ENCODE data around the gene DHX38. TPM values are rescaled to one million over a fixed set of nuclear protein-coding genes. Genes with fewer than 3 reads are reported as not detected.

The DHX38 gene
- total and polyA plus RNA-seq, 2 of the 13 experiments (the other 11 are each of a cell fraction or from before 2014, with no cell fraction given) = 54.4 to 85.9 TPM

- TF ChIP-seq POLR2AphosphoS2 (IDR thresholded peaks at IDR 0.05; ENCODE audit: low read depth, low read length) (no peak), POLR2A (IDR thresholded peaks at IDR 0.05; ENCODE audit: insufficient read depth in 1 of 2, low read depth in 2 of 2, low read length in 2 of 2) (peak; percentile 53 to 72; a peak in 2 of 4 replicates), CREM (IDR thresholded peaks at IDR 0.05) (peak; percentile 60; the same call in 1 of the 2 replicates), CREM (CRISPR knock-in tag; IDR thresholded peaks at IDR 0.05) (no peak), HCFC1 (IDR thresholded peaks at IDR 0.05; ENCODE audit: low read depth, low read length) (no peak), ZBTB38 (CRISPR knock-in tag; IDR thresholded peaks at IDR 0.05) (no peak), ZNF225 (CRISPR knock-in tag; IDR thresholded peaks at IDR 0.05) (no peak), ZNF354B (CRISPR knock-in tag; IDR thresholded peaks at IDR 0.05) (no peak), NFAT5 (CRISPR knock-in tag; IDR thresholded peaks at IDR 0.05) (no peak), ZBTB25 (CRISPR knock-in tag; IDR thresholded peaks at IDR 0.05) (0 out of 2 replicates have a peak, but pooled peaks have one; percentile 50)
- TF ChIP-seq, protein P1, sequence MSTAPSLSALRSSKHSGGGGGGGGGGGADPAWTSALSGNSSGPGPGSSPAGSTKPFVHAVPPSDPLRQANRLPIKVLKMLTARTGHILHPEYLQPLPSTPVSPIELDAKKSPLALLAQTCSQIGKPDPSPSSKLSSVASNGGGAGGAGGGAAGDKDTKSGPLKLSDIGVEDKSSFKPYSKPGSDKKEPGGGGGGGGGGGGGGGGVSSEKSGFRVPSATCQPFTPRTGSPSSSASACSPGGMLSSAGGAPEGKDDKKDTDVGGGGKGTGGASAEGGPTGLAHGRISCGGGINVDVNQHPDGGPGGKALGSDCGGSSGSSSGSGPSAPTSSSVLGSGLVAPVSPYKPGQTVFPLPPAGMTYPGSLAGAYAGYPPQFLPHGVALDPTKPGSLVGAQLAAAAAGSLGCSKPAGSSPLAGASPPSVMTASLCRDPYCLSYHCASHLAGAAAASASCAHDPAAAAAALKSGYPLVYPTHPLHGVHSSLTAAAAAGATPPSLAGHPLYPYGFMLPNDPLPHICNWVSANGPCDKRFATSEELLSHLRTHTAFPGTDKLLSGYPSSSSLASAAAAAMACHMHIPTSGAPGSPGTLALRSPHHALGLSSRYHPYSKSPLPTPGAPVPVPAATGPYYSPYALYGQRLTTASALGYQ (CRISPR knock-in tag; IDR thresholded peaks at IDR 0.05) = peak; percentile 83
- TF ChIP-seq, protein P2, sequence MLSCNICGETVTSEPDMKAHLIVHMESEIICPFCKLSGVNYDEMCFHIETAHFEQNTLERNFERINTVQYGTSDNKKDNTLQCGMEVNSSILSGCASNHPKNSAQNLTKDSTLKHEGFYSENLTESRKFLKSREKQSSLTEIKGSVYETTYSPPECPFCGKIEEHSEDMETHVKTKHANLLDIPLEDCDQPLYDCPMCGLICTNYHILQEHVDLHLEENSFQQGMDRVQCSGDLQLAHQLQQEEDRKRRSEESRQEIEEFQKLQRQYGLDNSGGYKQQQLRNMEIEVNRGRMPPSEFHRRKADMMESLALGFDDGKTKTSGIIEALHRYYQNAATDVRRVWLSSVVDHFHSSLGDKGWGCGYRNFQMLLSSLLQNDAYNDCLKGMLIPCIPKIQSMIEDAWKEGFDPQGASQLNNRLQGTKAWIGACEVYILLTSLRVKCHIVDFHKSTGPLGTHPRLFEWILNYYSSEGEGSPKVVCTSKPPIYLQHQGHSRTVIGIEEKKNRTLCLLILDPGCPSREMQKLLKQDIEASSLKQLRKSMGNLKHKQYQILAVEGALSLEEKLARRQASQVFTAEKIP (CRISPR knock-in tag; IDR thresholded peaks at IDR 0.05; ENCODE audit: borderline replicate concordance) = no peak
Observed at GRCh38 chr16:72072514-72073342, 20.9 kb upstream of the DHX38 start (continued).
